CD4-positive, alpha-beta T cell treated with Interleukin-17A for 4 hours (primary cell): ENCODE measurements around the gene YIPF3.
A peak's percentile ranks its signal among the peaks of the same experiment; 100 is the strongest.
"Not testable (repeated sequence)": the region's sequence is repeated elsewhere in the genome, so short reads cannot be mapped to it uniquely, and the experiment has no call there.

Experiments
- DNase-seq: peaks from one replicate; pipeline ENCODE4 v3.0.0-alpha.2; 2020; ENCODE audit warnings: mixed read lengths

The YIPF3 gene

DNA sequence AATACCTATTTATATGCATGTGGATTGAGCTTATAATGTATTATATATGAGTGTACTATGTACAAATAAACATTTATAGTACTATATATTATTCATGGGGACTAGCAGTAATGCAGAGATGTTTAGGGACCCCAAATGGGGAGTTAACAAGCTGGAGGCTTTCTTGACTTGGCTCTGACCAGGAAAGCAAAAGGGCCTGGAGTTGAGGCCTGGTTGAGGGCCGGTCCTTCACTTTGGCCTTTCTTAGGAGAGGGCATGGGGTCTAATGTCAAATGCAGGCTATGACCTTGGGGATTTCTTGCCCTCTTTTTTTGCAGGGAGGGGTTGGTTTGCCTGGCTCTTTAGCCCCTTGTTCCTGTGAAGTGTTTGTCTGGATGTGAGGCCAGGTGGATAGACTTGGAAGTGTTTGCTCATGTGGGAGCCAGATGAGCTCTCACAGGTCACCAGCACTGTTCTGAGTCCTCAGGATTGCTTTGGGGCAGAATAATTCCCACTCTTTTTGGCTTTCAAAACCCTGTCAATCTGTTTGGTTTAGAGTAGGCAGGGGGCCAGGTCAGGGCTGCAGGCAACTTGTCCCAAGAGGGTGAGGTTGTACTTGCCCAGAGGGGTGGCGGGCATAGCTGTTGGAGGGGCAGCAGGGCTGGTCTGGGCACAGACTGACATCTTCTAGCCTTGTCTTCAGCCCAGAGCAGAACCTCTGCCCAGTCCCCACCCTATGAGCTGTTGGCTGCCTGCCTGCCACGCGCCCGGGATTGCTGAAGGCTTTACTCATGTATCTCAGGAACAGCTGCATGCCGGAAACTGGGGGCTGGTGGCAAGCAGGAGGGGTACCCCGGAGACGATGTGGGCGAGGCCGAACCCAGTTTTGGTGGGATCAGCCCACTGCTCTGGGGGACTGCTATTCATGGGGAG lies 24.7 kb downstream of the YIPF3 start:
- no peak for DNase-seq

DNA sequence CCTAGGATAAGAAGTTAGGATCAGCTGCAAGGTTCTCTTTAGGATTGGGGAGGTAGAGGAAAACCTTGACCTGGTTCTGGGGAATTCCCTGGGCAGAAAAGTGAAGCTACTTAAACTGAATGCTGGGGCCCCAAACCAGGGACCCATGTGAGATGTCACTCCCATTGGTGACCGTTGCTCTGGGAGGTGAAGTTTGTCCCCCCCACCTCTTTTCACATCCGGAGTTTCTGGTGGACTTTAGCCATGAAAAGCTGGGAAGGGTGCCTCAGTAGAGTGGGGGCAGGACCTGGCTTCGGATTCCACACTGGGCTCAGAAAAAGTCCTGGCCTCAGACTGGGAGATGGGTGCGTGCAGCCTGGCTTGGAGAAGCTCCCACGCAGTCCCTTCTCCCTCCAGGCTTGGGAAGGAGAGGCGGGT lies 26.2 kb downstream of the YIPF3 start:
- DNase-seq: no peak

DNA sequence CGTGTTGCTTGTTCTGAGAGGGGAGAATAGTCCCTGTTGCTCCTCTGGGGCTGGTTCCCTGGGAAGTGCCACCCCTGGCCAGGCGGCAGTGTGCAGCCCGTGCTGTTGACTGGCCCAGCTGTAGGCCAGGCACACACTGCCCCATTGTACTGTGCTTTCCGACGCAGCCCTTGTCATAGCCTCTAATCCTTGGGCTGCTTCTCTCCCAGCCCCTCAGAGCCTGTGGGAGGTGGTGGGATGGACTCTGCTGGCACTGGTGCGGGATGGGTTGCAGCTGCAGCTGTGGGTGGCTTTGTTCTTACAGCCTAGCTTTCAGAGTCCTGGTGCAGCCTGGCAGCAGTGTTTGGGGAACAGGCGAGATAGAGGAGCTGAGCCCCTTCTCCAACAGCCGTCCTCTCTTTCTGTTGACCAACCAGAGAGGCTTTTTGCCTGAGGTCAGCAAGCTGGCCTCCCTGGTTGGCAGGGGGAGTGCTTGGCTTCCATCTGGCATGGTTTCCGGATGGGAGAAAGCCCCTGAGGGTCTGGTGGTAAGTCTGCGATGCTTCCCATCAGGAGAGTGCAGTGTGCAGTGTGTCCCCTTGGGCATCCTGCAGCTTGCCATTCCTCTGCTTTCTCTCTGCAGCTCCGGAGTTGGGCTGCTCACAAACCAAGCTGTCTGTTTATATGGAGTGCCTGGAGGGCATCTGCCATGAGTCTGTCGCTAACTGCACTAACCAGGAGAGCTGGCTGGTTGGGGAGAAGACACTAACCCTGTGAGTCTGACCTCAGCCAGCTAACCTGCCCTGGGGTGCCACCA lies 27.3 kb downstream of the YIPF3 start:
- DNase-seq: no peak

DNA sequence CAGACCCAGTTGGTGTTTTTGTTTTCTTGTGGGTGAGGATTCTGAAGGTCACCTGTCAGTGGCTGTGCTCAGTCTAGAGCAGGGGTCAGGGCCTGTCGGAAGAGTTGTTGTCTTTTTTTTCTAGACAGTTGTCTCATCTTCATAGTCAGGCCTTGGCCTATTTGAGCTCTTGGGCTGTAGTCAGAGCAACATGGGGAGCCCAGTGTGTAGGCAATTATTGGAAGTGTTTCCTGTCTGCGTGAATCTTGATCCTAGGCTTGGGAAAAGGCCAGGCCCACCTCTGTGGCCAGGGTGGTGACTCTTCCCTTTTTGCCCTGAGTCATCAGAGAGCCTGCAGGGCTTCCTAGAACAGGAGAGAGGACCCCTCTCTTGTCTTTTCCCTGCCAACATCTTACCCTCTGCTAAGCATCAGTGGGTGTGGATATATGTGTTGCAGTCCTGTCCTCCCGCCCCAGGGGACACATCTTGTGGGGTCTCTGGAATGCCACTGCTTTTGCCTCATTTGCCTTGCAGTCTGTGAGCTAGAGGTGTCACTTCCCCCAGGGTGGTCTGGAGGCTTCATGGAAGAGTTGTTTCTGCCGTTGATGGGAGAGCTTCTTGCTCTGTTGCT lies 28.0 kb downstream of the YIPF3 start:
- DNase-seq: no peak

DNA sequence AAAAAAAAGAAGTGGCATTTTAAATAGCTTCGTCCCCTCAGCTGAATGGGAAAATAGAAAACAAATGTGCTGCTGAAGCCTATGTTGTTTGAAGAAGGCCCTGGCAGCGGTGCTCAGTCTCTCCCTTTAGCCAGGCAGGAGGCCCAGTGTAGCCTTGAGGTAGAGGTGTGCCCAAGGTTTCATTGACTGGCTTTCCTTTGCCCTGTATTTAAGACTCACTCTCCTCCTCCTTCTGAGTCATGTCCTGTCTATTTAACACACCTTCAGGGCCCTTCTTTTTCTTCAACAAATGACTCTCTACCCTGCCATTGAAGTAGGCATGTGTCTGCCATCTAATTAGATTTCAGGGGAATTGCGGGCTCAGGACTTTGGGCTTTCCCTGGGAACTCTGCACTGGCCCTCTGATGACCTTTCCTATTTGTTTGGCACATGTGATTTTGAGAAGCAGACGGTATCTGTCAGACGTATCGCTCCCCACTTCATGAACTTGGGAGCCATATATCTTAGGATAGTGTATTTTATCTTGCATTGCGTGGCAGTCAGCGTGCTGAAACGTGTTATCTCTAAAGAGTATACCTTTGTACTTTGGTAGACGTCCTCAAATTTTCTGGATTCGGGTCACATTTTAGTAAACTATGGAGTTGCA lies 35.0 kb downstream of the YIPF3 start:
- DNase-seq: no peak

DNA sequence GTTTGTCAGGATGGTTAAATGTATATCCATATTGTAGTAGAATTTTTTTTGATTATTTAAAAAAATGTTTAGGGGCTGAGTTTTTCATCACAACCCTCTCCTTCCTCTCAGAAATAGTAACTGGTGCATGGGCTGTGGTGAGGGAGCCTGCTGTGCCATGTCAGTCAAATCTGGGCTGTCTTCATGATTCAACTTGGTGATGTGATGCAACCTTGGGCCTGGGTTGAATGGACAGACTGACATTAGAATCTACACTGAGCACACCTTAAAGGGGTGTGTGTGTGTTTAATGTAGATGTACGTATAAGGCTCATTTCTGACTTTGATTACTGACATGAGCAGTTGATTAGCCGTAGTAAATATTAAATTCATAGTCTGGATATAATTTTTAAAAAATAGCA lies 35.7 kb downstream of the YIPF3 start:
- no peak for DNase-seq

DNA sequence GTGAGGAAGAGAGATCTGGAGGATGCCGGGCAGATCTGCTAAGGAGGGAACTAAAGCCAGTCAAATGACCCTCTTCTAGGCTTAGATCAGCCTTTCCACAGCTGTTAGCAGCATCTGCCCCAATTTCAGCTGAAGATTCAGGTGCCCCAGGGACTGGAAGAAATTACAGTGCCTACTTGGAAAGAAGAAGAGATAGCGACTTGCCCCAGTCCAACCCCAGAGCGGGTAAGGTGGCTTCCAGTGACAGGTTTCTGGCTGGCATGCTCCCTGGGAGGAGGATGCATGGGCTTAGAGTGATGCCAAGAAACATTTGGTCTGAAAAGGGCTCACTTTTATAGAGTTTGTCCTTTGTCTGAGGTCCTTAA lies 38.7 kb downstream of the YIPF3 start:
- DNase-seq: no peak

DNA sequence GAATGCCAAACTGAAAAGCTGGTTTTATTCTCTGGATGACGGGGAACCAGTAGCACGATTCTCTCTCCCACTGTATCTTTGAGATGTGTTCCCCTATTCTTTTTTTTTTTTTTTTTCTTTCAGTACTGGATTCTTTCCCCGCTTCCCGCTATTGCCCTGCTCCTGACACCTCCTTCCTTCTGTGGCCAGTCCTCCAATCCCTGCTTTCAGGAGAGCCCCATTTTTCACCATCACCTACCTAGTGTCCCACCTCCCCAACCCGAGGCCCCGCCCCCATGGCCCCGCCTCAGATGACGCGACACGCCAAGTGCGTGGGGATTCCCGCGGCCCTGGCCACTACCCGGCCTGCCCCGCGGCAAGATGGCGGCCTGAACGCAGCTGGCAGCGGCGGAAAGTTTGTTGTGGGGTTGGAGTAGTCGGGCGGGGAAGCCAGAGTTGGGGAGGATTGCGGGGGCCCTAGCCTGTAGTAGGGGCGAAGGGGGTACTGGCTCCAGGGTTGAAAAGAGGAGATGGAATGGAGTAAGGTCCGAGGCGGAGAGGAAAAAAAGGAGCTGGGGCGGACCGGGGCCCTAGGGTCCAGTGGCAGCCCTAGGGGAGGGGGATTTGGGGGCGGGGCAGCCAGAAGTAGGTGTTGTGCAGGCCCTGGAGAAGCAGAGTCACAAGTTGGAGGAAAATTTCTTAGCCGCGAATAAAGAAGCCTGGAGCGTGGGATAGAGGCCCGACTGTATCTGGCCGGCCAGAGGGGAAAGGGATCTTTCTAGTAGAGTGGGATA lies 39.3 kb downstream of the YIPF3 start, which contains the start of gene TJAP1:
Gene TJAP1, plus strand, starts transcription at position 336 of the 773 bp plus-strand sequence. CDS start 21,432 bp downstream, outside the sequence.
- peak; percentile 99 for DNase-seq

DNA sequence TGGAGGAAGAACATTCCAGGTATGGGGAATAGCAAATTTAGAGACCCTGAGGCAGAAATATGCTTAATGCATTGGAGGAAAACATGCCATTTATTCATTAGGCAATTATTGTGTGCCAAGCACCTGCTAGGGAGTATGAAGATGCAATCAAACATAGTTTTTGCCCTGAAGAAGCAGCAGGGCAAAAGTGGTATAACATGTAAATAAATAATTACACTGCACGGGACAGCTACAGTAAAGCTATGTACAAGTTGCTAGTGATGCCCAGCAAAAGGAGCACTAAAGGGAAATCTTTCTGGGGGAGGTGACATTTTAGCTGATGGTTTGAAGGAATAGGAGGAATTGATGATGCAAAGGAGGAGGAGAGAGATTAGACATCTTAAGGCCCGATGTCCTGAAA lies 40.0 kb downstream of the YIPF3 start:
- DNase-seq: no peak

DNA sequence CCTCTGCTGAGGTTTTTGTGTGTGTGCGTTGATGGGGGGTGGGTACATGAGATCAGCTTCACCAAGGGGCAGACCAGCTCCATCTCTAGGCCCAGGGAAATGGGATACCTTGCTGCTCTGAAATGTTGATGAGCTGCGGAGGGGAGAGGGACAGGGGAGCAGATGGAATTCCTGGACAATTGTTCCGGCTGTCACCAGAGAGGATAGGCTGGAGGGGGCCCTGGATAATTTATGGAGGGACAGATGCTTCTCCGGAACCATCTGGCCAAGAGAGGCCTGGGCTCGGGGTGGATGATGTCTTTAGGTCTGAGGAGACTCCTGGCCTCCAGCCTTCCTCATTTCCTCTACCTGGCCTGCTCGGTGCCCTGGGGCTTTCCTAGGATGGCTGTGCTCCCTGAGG lies 41.2 kb downstream of the YIPF3 start:
- no peak for DNase-seq

DNA sequence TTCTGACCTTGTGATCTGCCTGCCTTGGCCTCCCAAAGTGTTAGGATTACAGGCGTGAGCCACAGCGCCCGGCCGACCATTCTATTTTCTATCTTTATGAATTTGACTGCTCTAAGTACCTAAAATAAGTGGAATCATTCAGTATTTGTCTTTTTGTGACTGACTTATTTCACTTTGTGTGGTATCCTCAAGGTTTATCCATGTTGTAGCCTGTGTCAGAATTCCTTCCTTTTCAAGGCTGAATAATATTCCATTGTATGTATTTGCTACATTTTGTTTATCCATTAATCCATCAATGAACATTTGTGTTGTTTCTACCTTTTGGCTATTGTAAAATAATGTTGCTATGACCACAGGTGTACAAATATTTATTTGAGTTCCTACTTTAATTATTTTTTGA lies 44.2 kb downstream of the YIPF3 start:
- DNase-seq: no peak

DNA sequence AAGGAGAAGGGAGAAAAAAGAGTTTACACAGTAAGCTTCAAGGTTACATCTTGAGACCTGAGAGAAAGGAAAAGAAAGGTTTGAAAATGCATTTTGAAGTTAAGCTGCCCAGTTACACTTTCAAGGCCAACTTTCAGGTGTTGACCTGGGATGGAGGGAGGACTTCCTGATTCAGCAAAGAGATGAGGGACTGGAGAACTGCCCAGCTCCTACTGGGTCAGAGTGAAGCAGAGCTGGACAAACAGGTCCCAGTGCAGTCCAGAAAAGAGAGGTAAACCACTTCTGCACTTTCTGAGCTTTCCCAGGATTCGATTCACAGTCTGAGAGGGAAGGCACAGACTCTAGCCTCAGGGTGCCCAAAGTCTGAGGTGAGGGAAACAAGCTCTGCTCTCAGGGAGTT lies 45.3 kb downstream of the YIPF3 start:
- DNase-seq: no peak

DNA sequence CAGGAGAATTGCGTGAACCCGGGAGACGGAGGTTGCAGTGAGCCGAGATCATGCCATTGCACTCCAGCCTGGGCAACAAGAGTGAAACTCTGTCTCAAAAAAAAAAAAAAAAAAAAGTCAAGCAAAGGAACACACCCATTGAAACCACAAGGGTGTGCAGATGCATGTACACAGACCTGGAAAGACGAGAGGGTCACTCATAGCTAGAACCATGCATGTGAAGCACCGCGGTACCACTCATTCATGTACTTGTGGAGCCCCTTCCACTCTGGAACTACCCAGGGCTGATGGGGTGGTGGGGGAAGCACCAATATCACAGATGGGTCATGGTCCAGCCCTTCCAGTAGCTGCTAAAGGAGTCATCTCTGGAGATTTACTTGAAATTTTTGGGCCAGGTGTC lies 46.8 kb downstream of the YIPF3 start:
- DNase-seq: no peak

DNA sequence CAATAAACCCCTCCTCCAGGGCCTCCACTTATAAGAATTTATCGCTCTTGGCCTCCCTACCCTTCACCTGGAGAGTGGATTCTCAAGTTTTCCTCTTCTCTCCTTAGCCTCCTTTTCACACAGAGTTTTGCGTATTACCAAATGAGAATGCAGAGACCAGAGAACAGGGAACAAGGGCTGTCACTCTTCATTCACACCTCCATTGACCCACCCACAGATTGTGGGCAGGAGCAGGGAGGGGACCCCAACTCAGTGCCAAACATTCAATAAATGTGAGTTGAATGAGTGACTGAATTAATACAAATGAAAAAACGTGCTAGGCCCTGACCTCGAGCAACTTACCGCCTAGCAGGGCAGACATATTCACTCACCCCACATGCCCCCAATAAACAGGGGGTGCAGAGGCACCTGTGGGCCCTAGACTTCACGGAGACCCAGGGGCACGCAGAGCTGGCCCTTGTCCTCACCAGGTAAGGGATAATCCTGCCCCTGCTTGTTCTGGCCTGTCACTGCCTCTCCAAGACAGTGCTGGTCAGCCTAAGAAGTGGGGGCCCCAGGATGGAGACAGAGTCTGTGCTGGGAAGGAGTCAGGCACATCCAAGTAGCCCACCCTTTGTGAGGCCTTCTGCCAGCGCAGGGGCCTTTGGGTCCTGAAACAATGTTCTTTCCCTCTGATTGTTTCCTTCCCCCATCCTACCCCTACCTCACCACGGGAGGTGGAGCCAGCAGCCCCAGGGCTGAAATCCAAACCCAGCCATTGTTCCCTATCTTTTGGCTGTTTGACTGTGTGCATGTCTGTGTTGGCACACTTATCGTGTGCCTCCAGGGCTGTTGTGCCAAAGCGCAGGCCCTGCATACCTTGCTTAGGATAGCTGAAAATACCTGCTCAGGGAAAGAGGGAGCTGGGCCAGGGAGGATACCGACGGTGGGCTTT lies 47.7 kb downstream of the YIPF3 start:
- DNase-seq: no peak

DNA sequence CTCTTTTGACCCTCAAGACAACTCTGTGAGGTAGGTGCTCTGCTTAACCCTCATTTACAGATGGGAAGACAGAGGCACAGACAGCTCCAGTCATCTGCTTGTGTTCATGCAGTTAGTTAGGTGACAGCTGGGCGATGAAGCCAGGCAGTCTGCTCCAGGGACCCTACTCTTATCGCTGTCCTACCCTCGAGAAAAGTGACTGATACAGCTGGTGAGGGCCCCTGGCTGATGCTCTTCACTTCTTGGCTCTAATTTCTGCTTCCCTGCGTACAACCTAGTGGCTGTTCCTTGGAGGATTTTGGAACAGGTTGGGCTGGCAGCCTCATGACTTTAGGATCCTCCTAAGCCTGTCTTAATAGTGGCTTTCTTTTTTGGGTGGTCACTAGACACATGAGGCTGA lies 48.5 kb downstream of the YIPF3 start:
- no peak for DNase-seq

DNA sequence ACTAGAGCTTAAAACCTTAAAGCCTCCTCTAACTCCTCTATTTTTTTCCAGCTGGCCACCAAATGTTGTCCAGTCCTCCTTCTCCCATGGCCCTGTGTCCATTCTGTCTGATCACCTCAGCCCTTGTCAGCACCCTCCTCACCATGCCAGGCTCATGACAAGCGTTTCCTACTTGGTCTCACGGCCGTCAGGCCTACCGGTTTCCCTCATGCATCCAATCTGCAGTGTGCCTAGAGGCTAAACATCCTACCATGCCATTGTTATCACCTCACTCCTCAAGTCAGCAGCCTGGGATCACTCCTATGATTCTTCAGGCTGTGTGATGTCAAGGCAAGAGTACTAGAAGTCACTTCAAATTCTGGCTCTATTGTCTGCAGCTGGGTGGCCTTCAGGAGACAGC lies 49.0 kb downstream of the YIPF3 start:
- no peak for DNase-seq

DNA sequence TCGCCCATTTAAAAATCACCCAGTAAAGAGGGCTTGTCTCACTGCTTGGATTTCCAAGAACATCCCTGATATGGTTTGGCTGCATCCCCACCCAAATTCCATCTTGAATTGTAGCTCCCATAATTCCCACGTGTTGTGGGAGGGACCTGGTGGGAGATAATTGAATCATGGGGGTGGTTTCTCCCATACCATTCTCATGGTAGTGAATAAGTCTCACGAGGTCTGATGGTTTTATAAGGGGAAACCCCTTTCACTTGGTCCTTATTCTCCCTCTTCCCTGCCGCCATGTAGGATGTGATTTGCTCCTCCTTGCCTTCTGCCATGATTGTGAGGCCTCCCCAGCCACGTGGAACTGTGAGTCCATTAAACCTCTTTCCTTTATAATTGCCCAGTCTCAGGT lies 49.5 kb downstream of the YIPF3 start:
- DNase-seq: not testable (repeated sequence)

DNA sequence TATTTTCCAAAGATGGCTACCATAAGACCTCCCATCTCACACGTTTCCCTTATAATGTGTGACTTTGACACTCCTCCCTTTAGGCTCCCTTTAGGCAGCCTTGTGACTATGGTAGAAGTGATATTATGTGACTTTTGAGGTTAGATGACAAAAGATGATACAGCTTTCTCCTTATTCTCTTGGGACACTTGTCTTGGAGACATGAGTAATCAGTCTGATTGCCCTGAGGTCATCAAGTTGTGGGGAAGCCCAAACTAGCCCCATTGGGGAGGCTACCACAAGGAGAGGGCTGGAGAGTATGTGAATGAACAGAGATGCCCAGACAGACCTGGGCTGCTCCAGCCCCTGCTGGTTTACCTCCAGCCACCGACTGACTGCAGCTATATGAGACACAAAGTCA lies 50.8 kb downstream of the YIPF3 start:
- no peak for DNase-seq

DNA sequence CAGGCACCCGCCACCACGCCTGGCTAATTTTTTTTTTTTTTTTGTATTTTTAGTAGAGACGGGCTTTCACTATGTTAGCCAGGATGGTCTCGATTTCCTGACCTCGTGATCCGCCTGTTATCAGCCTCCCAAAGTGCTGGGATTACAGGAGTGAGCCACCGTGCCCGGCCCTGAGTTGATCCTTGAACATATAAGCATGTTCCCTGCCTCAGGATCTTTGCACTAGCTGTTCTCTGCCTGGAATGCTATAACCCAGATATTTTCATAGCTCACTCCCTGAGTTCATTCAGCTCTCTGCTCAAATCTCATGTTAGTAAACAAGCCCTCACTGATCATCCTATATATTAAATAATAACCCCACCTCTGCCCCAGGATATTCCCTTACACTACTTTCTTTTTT lies 52.4 kb downstream of the YIPF3 start:
- no peak for DNase-seq

DNA sequence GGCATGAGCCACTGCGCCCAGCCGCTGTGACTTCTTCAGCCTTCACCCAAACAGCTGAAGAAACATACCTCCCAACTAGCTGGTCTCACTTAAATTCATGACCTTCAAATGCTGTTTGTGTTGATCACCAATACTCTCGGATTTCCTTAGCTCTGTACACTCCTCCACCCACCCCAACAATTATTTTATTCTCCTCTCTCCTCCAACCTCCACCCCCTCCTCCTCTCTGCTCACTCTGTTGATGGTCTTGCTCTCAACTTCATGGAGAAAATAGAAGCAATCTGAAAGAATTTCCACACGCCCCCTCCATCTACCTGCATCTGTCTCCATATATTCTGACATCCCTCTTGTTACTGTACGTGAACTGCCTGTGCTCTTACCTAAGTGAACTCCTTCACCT lies 54.8 kb downstream of the YIPF3 start:
- DNase-seq: no peak
